AG09319 (cell line): ENCODE results near the gene CCNY.
"Not testable (repeated sequence)": the region's sequence is repeated elsewhere in the genome, so short reads cannot be mapped to it uniquely, and the experiment has no call there.

Experiments
- DNase-seq: peaks from one replicate; pipeline ENCODE4 v3.0.0-alpha.2; 2010; ENCODE audit warnings: low read depth; ENCODE audit errors: extremely low read depth
- CTCF ChIP-seq: IDR thresholded peaks from 2 replicates; pipeline ENCODE4 v1.5.1; 2011; ENCODE audit warnings: low read depth, mild to moderate bottlenecking, inconsistent platforms, low read length, moderate library complexity

The CCNY gene

GRCh38 chr10:35307297-35307696 is 29.0 kb upstream of the CCNY start:
- TF ChIP-seq CTCF = no peak
- DNase-seq = no peak

DNA sequence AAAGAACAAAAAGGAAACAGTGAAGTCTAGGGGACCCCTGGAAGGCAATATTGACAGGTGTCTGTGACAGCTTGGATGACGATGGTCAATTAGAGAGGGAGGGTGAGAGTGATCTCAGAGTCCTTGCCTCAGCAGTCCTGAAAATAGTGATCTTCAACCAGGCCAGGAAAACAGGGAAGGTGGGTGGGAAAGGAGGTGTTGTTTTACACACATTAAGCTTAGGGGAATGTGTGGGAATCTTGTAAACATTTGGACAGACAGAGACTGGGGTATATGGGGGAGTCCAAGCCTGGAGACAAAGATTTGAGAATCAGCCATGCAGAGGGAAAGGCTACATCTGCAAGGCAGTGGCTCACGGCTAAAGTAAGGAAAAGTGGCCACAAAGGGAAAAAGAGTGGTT is 27.5 kb upstream of the CCNY start:
- DNase-seq = no peak
- TF ChIP-seq CTCF = no peak

GRCh38 chr10:35314142-35314541 is 22.2 kb upstream of the CCNY start:
- DNase-seq = not testable (repeated sequence)

GRCh38 chr10:35315235-35315634 is 21.1 kb upstream of the CCNY start:
- DNase-seq = not testable (repeated sequence)

GRCh38 chr10:35316218-35316967 is 19.9 kb upstream of the CCNY start:
- TF ChIP-seq CTCF = no peak

GRCh38 chr10:35318551-35318950 is 17.8 kb upstream of the CCNY start:
- DNase-seq = no peak

More at GRCh38 chr10:35316218-35316967, 19.9 kb upstream of the CCNY start:
- no peak for DNase-seq

GRCh38 chr10:35320341-35320740 is 16.0 kb upstream of the CCNY start:
- DNase-seq = no peak
- TF ChIP-seq CTCF = no peak

More at GRCh38 chr10:35318551-35318950, 17.8 kb upstream of the CCNY start:
- no peak for TF ChIP-seq CTCF

DNA sequence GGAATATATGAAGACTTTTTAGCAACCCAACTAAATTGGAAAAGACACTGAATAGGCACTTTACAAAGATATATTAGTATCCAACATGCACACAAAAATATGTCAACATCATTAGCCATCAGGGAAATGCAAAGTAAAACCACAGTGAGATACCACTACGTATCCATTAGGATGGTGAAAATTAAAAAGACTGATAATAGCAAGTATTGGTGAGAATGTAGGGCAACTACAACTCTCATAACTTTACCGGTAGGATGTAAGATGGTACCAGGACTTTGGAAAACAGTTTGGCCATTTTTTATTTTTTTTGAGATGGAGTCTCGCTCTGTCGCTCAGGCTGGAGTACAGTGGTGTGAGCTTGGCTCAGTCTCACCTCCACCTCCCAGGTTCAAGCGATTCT is 13.7 kb upstream of the CCNY start:
- TF ChIP-seq CTCF = no peak
- DNase-seq = no peak
